GM19468 (cell line): ENCODE results near the gene RBM10.

Source experiments
- ATAC-seq: cut with Tn5 transposase; IDR thresholded peaks from one replicate; pipeline ENCODE4 v1.9.1; 2021; ENCODE audit warnings: mild to moderate bottlenecking, moderate library complexity, moderate number of reproducible peaks; ENCODE audit not compliant: unreplicated experiment; ENCODE audit errors: extremely low read depth

The RBM10 gene

DNA sequence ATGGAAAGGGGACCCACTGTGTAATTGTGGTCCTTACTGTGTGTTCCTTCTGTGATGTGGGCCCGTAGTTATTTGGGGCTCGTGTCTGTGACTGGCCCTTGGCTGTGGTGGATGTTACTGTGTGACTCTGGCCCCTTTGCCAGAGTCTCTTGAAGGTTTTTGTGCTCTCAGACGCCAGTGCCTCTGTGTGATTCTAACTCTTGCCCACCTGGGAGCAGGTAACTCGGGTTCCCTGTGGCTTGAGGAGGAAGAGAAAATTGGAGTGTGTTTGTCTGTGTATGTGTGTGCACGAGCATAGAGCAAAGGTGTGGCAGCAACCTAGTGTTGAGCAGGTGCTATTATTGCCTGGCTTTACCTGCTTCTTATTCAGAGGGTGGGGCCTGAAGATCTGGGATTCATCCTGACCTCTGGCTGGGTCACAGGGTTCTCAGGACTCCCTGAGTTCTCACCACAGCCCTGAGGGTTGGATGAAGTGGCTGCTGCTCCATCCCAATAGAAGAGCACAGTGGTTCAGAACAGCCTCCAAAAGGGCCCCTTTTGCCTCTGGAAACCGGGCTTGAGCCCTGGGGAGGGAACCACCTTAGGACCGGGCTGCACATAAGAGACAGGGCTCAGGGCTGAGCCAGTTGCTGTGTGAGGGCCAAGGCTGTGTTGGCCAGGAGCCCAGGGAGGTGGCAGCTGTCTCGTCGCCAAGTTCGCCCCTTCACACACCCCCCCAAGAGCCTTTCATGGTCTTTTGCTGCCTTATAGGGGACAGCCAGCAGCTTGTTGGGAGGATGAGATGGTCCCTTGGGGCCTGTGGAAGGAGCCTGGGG, 1.3 kb downstream of the RBM10 start:
- ATAC-seq, result no peak

DNA sequence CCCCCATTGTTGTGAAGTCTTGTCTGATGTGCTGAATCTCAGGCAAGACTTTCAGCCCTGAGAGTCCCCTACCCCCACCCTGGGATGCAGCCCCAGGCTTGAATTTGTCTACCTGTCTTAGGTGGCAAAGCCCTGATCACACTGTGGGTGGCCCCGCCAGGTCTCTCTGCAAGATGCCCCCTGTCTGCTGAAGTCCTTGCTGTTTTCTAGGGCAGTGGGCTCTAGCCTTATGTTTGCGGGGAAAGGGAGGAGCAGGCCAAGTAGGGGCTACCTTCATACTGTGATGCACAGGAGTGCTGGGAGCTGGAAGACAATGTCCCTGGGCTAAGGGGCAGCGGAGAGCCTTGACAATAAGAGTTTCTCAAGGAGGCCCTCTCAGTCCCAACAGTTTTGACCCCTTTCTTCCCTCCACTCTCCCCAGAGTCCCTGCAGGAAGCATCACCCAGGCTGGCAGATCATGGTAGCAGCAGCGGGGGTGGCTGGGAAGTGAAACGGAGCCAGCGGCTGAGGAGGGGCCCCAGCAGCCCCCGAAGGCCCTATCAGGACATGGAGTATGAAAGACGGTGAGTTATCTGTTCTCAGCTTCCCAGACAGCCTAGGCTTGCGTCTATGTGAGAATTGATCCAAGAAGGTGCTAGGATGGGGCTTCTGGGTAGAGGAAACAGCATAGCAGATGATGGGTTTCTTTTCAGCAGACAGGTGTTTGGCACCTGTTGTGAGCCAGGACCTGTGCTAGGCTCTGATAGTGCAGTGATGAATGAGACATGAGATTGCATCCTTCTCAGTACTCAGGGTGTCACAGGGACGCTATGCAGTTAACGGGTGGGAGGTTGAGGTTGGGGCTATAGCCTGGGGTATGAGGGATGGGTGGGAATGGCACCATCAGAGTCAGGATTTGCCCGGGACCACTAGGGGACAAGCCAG, 2.2 kb downstream of the RBM10 start:
- no peak for ATAC-seq

DNA sequence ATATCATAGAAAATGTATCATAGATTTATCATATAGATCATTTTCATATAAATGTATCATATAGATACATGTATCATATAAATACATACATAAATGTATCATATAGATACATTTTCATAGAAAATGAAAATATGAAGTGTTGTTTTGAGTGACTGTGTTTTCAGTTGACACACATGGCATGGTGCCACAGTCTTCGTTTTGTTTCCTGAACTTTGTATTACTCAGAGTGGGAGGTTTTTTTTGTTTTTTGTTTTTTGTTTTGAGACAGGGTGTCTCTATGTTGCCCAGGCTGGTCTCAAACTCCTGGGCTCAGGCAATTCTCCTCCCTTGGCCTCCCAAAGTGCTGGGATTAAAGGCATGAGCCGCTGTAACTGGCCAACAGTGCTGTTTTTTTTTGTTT, 3.9 kb downstream of the RBM10 start:
- ATAC-seq, result no peak

DNA sequence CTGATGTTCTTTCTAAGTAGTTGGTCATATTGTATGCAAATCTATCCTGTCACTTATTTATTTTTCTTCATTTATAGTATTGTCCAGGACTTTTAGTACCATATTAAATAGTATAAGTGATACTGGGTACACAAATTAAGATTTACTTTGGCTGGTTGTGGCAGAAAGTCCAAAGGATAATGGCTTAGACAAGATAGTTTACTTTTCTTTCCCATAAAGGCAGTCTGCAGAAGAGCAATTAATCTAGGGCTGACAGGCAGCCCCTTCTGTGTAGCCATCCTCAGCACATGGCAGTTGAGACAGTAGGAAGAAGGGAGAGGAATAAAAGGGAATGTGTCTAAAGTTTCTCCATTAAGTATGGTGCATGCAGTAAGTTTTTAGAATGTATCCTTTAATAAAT, 6.4 kb downstream of the RBM10 start:
- ATAC-seq, result no peak

DNA sequence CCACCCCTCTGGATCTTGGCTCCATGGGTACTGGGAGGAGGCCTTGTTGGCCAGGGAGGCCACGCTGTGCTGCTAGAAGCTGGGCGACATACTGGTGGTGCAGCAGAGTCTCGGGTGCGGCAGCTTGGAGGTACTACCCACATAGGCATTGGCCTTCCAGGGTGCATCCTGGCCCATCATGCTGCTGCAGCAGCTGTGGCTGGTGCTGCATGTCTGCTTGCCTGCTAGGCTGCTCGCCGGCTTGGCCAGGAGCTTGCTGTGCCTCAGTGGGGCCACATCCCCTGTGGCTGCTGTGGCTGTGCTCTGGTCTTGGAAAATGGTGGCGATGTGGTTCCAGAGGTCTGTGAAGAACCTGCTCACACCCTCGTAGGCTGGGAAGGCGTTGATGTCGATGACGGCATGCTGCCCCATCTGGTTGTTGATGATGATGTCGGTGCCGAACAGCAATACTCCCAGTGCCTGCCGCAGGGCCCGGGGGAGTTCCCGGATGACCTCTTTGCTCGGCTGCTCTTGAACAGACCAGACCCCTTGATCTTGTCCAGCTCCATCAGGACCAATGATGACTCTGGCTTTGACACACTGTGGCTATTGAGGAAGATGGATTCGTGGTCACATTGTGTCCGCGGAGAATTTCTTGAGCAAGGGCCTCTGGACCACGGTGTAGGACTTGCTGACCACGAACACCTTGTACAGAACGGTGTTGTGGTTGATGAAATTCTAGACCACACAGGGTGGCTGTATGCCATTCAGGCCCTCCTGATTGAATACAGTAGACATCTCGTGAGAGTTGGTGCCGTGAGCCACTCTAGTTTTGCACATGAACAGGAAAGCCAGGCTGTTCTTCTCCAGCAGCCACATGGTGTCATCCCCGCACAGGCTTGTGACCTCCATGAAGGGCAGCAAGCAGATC, 11.8 kb downstream of the RBM10 start:
- ATAC-seq, result no peak

DNA sequence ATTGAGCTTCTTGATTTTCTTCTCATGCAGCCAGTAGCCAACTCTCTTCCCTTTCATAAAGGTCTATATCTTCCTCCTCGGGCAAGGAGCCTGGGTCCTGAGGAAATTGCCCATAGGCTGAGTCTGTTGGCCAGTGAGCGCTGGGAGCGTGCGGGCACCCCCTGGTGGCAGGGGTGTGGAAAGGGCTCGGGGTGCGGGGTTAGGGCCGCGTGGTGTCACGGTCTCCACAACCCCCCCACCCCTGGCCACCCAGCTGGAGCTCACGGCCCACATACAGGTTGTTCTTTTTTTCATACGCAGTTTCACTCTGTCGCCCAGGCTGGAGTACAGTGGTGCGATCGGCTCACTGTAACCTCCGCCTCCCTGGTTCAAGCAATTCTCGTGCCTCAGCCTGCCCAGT, 13.1 kb downstream of the RBM10 start:
- no peak for ATAC-seq

DNA sequence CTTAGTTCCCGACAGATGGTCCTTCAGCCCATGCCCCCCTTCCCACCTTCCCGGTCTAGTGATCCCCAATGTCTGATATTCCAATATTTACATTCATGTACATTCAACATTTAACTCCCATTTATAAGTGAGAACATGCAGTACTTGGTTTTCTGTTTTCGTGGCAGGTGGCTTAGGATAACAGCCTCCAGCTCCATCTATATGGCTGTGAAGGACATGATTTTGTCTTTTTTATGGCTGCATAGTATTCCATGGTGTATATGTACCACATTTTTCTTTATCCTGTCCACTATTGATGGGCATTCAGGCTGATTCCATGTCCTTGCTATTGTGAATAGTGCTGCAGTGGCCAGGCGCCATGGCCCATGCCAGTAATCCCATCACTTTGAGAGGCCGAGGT, 13.8 kb downstream of the RBM10 start:
- no peak for ATAC-seq

DNA sequence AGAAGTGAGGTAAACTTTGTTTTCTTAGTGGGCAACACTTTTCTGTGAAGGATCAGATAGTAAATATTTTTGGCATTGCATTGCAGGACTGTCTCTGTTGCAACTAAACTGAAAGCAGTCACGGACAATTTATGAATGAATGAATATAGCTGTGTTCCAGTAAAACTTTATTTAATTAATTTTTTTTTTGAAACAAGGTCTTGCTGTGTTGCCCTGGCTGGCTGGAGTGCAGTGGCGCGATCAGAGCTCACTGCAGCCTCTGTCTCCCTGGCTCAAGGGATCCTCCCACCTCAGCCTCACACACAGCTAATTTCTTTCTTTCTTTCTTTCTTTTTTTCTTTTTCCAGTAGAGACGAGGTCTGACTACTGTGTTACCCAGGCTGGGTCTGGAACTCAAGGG, 15.8 kb downstream of the RBM10 start:
- no peak for ATAC-seq

DNA sequence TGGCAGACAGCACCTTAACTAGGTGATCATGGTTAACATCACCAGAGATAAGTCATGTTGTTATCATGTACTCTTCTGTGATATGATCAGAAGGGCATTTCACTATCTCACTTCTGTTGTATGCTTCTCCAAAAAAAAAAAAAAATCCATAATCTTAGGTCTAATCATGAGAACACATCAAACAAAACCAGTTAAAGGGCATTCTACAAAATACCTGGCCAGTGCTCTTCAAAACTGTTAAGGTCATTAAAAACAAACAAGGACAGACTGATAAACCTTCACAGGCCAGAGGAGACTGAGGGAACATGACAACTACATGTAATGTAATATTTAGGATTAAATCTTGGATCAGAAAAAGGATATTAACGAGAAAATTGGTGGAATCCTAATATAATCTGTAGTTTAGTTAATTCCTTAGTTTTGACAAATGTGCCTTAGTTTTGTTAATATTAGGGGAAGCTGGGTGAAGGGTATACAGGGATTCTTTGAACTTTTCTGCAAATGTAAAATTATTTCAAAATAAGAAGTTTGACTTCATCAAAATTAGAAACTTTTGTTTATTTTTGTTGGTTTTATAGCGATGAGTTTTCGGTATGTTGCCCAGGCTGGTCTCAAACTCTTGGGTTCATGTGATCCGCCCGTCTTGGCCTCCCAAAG, 18.0 kb downstream of the RBM10 start:
- ATAC-seq, result no peak

DNA sequence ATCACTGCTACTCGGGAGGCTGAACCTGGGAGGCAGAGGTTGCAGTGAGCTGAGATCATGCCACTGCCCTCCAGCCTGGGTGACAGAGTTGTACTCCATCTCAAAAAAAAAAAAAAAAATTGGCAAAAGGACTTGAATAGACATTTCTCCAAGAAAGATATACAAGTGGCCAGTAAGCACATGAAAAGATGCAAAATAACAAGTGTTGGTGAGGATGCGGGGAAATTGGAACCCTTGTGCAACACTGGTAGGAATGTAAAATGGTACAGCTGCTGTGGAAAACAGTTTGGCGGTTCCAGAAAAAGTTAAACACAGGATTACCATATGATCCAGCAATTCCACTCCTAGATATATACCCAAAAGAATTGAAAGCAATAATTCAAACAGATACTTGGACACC, 19.4 kb downstream of the RBM10 start:
- no peak for ATAC-seq

DNA sequence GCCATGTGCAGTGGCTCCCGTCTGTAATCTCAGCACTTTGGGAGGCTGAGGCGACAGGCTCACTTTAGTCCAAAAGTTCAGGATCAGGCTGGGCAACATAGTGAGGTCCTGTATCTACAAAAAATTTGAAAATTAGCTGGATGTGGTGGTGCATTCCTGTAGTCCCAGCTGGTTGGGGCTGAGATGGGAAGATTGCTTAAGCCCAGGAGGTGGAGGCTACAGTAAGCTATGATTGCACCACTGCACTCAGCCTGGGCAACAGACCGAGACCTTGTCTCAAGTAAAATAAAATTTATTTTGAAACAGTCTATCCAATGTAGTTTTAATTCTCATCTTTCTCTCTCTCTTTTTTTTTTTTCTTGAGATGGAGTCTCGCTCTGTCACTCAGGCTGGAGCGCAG, 21.1 kb downstream of the RBM10 start:
- ATAC-seq, result no peak

DNA sequence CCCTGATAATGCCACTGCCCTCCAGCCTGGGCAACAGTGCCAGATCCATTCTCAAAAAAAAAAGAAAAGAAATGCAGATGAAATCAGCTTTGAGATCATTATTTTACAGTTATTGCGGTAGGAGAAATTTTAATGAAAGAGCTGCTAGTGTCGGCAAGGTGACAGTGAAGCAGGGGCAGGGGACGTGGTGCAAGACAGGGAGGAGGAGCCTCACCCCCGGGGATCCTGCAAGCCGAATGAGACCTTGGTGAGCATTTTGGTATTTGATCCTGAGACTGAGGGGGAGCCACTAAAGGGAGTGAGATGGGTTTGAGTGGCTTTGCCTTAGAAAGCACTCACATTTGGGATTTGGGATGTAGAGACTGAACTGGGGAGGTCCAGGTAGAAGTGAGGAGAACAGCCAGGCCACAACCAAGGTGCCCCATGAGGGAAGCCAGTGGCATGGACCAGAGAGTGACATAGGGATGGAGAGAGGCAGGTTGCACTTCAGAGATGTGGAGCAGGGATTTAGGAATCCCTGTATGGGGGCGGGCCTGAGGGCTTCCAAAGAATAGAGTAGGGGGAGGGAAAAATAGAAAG, 23.6 kb downstream of the RBM10 start:
- no peak for ATAC-seq

DNA sequence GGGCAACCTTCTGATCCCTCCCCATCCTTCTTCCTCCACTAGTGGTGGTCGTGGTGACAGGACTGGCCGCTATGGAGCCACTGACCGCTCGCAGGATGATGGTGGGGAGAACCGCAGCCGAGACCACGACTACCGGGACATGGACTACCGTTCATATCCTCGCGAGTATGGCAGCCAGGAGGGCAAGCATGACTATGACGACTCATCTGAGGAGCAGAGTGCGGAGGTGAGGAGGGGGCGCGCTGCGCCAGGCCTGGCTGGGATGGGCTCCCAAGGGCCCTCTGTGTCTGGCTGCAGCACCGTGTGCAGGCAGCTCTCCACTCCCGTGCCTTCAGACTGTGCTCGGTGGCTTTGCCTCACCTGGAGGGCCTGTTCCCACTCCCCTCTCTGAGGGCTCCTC, 24.3 kb downstream of the RBM10 start:
- no peak for ATAC-seq

DNA sequence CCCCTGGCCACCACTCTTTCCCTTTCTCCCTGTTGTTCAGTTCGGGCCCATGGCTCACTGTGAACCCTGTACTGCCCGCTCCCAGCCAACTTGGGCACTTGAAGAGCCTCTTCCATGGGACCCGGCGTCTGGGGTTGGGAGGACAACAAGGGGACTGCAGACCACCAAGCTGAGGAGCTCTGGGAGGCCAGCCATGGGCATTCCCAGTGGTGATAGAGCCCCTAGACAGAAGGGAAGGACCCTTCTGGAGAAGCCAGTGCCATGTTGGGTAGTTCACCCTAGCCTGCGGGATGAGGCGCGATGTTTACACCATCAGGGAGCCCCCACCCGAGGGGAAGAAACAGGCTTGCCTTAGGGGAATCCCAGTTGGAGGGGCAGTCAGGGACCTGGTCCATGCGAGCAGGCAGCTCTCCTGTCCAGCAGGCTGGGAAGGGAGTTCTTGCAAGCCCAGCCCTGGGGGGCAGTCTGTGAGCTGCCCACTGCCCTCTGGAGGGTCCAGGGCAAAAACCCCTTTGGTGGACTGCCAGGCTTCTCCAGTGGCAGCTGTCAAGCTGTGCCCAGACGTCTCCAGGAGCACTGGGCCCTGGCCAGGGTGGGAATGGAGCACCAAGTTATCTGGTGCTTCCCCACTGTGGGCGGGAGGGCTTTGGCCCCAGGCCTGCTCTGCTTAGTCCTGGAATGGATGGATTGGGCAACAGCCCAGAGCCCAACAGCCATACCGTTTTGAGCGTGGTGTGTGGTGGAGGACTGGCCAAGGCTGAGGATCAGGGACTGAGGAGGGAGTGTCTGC, 24.9 kb downstream of the RBM10 start:
- ATAC-seq, result no peak

DNA sequence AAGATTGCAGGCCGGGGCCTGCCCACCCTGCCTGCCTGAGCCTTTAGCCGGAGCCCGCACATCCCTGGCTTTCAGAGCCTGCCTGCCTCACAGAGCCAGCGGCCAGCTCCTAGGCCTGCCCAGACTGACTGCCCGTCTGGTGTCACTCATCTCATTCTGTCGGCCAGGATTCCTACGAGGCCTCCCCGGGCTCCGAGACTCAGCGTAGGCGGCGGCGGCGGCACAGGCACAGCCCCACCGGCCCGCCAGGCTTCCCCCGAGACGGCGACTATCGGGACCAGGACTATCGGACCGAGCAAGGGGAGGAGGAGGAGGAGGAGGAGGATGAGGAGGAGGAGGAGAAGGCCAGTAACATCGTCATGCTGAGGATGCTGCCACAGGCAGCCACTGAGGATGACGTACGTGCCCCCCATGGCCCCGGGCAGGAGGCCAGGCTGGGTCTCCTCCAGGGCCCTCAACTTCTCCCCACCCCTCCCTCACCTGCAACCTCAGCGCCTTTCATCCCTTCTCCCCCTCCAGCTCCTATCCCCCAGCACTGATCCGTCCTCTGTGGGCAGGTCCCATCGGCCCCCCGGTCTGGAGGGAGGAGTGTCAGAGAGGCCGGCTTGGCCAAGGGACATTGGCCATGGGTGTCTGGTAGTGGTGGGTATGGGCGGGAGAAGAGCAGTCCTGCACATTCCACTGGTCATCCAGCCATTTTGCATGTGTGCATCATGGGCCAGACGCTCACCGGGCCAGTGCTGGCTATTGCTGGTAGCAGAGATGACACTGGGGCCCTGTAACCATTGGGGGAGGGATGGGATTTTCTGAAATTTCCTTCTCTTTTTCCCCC, 26.1 kb downstream of the RBM10 start:
- ATAC-seq, result no peak

DNA sequence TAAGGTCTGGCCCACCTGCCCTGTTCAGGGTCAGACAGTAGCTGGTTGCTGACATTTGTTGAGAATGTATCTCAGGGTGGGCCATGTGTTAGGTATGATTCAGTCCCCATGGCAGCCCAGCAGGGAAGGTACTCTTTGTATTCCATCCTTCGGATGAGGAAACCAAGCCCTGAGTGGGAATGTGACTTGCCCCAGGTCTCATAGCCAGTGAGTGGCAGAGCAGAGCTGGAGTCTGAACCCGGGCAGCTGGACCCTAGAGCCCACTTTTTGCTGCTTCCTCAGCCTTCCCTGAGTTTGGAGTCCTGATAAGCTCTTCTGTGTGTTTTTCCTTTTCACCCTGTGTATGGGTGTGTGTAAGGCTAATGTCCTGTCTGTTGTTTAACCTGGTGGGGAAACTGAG, 27.0 kb downstream of the RBM10 start:
- ATAC-seq, result no peak

DNA sequence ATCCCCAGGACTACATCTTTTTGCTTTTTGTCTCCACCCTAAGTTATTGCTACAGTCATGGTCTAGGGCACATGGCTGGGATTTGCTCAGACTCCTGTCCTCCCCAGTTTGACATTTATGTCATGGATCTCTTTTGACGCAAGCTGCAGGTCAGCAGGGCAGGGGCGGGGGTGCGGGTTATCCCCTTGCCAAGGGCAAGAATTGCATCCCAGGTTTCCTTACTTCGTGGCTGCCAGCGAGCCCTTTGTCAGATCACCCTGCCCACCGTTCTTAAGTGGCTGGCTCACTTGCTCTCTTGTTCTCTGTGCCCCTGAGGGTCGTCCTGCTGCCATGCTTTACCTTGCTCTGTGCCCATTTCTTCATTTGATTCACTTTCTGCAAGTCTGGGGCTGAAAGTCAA, 27.5 kb downstream of the RBM10 start:
- ATAC-seq, result no peak
